GM12891 (cell line): ENCODE results near the gene SND1.

ENCODE experiments used
- PAX5 ChIP-seq: IDR thresholded peaks from 2 replicates; pipeline ENCODE4 v1.6.1; 2011; ENCODE audit warnings: low read length, moderate library complexity, mild to moderate bottlenecking; ENCODE audit not compliant: insufficient read depth, severe bottlenecking
- POLR2A ChIP-seq: IDR thresholded peaks from 2 replicates; pipeline ENCODE4 v1.6.1; 2011; ENCODE audit warnings: low read depth, low read length, control low read depth
- POLR2AphosphoS5 ChIP-seq: IDR thresholded peaks from 2 replicates; pipeline ENCODE4 v1.6.1; 2011; ENCODE audit warnings: low read depth, low read length, control low read depth
- SPI1 ChIP-seq: IDR thresholded peaks from 2 replicates; pipeline ENCODE4 v1.6.1; 2011; ENCODE audit warnings: low read depth, low read length, control low read depth
- TAF1 ChIP-seq: IDR thresholded peaks from 2 replicates; pipeline ENCODE4 v1.6.1; 2011; ENCODE audit warnings: low read depth, low read length, control low read depth

- TF ChIP-seq SPI1 (no peak), POLR2A (no peak), POLR2AphosphoS5 (no peak), TAF1 (no peak), PAX5 (no peak)
Measured at GRCh38 chr7:128112781-128113221, 460.8 kb downstream of the SND1 start.
